ENCODE results near the gene PGM5. TPM values are rescaled to one million over a fixed set of nuclear protein-coding genes. Genes with fewer than 3 reads are reported as not detected.

PGM5 gene
- total RNA-seq, 1 donor from 2014 or later, result 102 TPM

DNA sequence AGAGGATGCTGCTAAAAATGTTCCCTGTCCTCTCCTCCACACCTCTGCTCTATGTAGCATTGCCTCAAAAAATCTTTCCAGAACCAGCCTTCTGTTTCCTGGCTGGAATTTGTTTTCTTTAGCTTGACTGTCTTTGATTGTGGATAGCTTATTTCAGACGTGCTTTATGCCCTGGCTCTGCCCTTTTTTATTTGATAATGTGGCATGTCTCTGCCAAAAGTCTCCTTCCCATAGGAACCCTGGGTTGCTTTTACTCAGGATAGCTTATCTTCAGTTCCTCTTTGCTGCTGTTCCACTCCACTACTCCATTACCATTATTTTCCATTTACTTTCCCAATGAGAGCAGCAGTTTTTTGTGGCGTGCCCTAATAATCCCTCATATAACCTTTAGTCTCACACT is 185.2 kb downstream of the PGM5 start:
- Histone ChIP-seq H3K27ac (no peak overlapping the region), H3K4me1 (peaks cover 14% of the 10 kb centered on the region), H3K4me3 (no peak overlapping the region), H3K36me3 (no peaks in the 10 kb centered on the region), H3K27me3 (no peaks in the 10 kb centered on the region), H3K9me3 (no peaks in the 10 kb centered on the region)
- DNase-seq (ENCODE audit: extremely low spot score in 2 of 2), result no peak
- intact Hi-C loops (cut with DNase I), result no loop called here
- TF ChIP-seq CTCF (IDR thresholded peaks at IDR 0.05) (no peak), POLR2AphosphoS5 (IDR thresholded peaks at IDR 0.05; ENCODE audit: insufficient read depth in 1 of 2, low read depth in 1 of 2) (no peak), POLR2A (IDR thresholded peaks at IDR 0.05) (no peak)

- TF ChIP-seq POLR2AphosphoS5 (IDR thresholded peaks at IDR 0.05; ENCODE audit: insufficient read depth in 1 of 2, low read depth in 1 of 2) (no peak), POLR2A (IDR thresholded peaks at IDR 0.05) (no peak), CTCF (IDR thresholded peaks at IDR 0.05) (no peak)
- H3K36me3 ChIP-seq, result no peaks in the 10 kb centered on the region
- H3K4me3 ChIP-seq, result no peak overlapping the region
- H3K4me1 ChIP-seq, result peaks cover 14% of the 10 kb centered on the region
- no peak overlapping the region for H3K27ac ChIP-seq
- H3K27me3 ChIP-seq, result no peaks in the 10 kb centered on the region
- no peaks in the 10 kb centered on the region for H3K9me3 ChIP-seq
- no peak for DNase-seq (ENCODE audit: extremely low spot score in 2 of 2)
- intact Hi-C loops (cut with DNase I), result no loop called here
These were observed 188.8 kb downstream of the PGM5 start for GRCh38 chr9:68545033-68545705.

- Histone ChIP-seq H3K27me3 (no peaks in the 10 kb centered on the region), H3K4me1 (no peaks in the 10 kb centered on the region), H3K9me3 (no peaks in the 10 kb centered on the region), H3K36me3 (no peaks in the 10 kb centered on the region), H3K27ac (no peak overlapping the region), H3K4me3 (no peak overlapping the region)
- TF ChIP-seq POLR2AphosphoS5 (IDR thresholded peaks at IDR 0.05; ENCODE audit: insufficient read depth in 1 of 2, low read depth in 1 of 2) (no peak), CTCF (IDR thresholded peaks at IDR 0.05) (no peak), POLR2A (IDR thresholded peaks at IDR 0.05) (no peak)
- no peak for DNase-seq (ENCODE audit: extremely low spot score in 2 of 2)
- intact Hi-C loops (cut with DNase I), result no loop called here
These were observed 190.4 kb downstream of the PGM5 start for GRCh38 chr9:68546596-68547390.

- H3K36me3 ChIP-seq, result no peaks in the 10 kb centered on the region
- H3K4me1 ChIP-seq, result no peaks in the 10 kb centered on the region
- H3K4me3 ChIP-seq, result no peak overlapping the region
- H3K27me3 ChIP-seq, result no peaks in the 10 kb centered on the region
- intact Hi-C loops (cut with DNase I), result no loop called here
- TF ChIP-seq POLR2AphosphoS5 (IDR thresholded peaks at IDR 0.05; ENCODE audit: insufficient read depth in 1 of 2, low read depth in 1 of 2), result no peak
- TF ChIP-seq CTCF (IDR thresholded peaks at IDR 0.05), result no peak
- no peak for TF ChIP-seq POLR2A (IDR thresholded peaks at IDR 0.05)
- H3K27ac ChIP-seq, result no peak overlapping the region
- H3K9me3 ChIP-seq, result no peaks in the 10 kb centered on the region
- DNase-seq (ENCODE audit: extremely low spot score in 2 of 2), result no peak
These were observed 191.0 kb downstream of the PGM5 start for GRCh38 chr9:68547417-68547816.

GRCh38 chr9:68548241-68548640 is 191.8 kb downstream of the PGM5 start:
- intact Hi-C loops (cut with DNase I), result no loop called here
- Histone ChIP-seq H3K27me3 (no peaks in the 10 kb centered on the region), H3K9me3 (no peaks in the 10 kb centered on the region), H3K4me1 (no peaks in the 10 kb centered on the region), H3K27ac (no peak overlapping the region), H3K4me3 (no peak overlapping the region), H3K36me3 (no peaks in the 10 kb centered on the region)
- no peak for TF ChIP-seq POLR2A (IDR thresholded peaks at IDR 0.05)
- no peak for TF ChIP-seq CTCF (IDR thresholded peaks at IDR 0.05)
- TF ChIP-seq POLR2AphosphoS5 (IDR thresholded peaks at IDR 0.05; ENCODE audit: insufficient read depth in 1 of 2, low read depth in 1 of 2), result no peak
- no peak for DNase-seq (ENCODE audit: extremely low spot score in 2 of 2)
